ENCODE results near the gene LMAN1L.

LMAN1L gene

DNA sequence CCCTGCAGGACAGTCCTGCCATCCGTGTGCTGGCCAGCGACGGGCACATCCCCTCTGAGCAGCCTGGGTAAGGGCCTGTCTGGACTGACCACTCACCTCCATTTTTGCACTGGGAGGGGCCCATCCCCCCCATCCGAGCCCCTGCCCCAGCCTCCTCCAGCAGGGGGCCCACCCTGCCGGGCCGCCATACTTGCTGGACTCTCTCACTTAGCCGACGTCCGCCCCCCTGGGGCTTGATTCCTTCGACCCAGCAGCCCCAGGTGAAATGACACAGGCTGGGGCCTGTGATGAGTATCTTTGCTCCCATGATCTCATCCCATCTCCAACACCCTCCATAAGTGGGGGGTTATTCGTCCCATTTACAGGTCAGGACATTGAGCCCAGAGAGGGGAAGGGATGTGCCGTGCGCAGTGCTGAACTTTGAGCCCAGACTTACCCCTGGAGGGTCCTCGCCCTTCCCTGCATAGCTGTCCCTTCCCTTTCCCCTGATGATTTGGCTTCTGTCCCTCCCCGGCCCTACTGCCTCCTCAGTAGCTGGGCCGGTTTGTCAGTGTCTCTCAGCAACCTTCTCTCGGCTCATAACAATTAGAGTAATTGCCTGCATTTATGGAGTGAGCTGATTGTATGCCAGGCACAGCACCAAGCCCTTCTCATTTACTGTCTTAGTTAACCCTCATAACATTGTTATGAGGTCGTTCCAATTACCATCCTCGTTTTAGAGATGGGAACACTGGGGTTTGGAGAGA, 4.2 kb downstream of the LMAN1L start:
- DNase-seq (ENCODE audit: low spot score), result no peak

DNA sequence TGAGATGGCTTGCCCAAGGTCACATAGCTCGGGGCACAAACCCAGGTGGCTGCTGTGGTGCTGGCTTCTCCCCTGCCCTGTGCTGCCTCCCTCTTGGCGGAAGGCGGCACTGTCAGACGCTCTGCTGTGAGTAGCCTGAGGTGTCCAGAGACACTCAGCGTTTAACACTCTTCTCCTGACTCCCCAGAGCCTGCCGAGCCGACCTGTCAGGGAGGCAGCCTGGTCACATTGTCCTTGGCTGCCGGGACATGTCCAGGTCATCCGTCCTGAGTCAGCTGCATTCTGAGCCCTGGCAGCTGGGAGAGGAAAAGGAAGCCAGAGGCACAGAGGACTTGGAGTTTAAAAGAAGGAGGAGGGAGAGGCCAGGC, 4.7 kb downstream of the LMAN1L start:
- peak; percentile 79 for DNase-seq (ENCODE audit: low spot score)

DNA sequence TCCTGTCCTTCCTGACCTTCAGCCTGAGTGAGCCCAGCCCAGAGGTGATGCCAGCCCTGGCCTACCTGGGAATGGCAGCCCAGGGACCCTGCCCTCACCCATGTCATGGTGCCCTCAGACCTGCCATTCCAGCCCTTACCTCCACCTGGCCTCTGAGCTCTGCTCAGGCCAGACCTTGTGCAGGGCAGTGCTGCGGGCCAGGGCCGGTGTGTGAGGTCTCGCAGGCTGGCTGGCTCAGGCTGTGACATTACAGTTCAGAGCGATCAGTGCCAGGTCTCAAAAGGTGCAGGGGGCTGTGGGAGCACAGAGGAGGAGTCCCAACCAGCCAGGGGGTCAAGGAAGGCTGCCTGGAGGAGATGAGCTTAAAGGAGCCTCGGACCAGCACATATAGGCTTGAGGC, 7.4 kb downstream of the LMAN1L start:
- no peak for DNase-seq (ENCODE audit: low spot score)

DNA sequence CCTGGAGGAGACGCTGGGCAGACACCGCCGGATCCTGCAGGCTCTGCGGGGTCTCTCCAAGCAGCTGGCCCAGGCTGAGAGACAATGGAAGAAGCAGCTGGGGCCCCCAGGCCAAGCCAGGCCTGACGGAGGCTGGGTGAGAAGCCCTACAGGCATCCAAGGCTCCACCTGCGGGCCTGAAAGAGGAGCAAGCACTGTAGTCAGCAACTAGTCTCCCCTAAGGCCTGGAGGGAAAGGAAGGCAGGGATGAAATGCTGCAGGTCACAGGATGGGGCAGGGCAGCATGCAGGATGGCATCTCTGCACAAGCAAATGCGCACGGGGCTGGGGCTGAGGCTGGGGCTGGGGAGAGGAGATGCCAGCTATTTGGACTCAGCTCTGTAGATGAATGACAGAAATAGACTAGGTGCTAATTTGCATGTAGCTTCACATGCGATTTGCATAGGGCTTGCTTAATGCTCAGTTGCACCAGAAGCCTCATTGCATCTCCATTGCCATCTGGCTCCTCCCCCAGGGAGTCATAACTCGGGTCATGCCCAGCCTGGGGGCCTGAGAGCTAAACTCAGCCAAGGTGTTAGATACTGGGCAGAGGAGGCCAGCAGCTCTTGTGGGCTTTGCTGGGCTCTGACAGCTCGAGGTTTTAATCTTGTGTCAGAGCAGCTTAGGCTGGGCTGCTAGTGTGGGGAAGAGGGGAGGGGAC, 8.6 kb downstream of the LMAN1L start:
- no peak for DNase-seq (ENCODE audit: low spot score)

DNA sequence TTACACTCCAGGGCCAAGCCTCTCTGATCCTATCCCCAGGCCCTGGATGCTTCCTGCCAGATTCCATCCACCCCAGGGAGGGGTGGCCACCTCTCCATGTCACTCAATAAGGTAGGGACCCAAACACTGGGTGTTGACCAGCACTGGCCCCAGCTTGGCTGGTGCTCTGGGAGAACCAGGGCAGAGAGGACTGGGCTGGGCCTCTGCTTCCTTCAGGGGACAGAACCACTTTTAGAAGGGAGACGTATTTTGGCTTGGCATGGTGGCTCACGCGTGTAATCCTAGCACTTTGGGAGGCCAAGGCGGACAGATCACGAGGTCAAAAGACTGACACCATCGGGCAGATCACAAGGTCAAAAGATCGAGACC, 9.1 kb downstream of the LMAN1L start:
- DNase-seq (ENCODE audit: low spot score), result no peak

DNA sequence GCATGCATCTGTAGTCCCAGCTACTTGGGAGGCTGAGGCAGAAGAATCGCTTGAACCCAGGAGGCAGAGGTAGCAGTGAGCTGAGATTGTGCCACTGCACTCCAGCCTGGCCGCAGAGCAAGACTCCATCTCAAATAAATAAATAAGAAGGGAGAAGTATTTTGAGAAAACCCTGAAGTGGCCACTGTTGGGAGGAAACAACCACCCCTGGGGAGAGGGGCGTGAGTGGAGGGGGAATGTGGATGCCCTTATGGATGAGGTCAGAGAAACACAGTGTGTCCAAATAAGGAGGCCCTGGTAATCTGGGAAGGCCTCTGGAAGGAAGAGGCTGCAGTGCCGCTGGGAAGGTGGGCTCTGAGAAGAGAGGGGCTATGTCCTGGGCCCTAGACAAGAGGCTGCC, 9.6 kb downstream of the LMAN1L start:
- no peak for DNase-seq (ENCODE audit: low spot score)

DNA sequence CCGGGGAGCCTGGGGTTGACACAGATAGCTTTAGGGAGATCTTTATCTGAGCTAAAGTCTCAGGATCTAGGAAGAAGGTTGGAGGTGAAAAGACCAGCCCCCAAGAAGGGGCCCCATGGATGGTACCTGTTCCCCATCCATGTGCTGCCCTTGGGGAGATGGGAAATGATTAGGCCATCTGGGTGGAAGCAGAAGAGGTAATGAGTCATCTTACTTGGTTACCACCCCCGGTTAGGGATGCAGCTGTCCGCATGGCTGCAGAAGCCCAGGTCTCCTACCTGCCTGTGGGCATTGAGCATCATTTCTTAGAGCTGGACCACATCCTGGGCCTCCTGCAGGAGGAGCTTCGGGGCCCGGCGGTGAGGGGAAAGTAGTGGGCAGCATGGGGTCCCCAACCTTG, 10.7 kb downstream of the LMAN1L start:
- no peak for DNase-seq (ENCODE audit: low spot score)

DNA sequence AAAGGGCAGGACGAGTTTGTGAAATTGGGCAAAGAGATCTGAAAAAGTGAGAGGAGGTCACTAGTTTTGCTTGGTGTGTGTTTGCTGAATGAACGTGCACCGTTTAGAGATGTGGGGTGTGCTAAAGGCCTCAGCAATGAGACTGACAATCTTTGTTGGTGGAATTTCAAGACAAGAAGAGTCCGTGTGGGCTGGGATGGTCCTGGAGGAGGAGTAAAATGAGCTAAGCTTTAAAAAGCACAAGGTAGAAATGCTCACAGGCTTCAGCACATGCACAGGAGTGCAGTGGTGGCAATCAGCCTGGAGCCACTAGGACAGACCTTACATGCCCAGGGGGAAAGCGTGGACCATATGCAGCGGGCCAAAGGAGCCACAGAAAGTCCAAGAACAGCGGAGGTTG, 12.3 kb downstream of the LMAN1L start:
- no peak for DNase-seq (ENCODE audit: low spot score)

DNA sequence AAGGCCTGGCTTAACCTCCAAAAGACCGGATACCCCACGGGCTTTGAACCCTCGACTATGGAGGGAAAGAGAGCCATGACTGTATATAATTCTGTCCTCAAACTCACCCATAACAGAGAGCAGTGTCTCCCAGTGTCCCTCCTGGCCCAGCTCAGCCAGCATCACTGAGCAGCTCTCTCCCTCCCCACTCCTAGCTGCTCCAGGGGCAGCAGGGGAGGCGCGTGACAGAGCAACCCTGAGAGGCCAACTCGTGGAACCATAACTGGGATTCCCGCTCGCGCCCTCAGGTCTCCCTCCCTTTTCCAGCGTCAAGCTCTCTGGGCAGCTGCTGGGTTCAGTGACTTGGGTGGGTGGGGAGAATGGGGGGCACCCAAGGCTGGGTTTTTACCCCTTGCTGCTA, 13.2 kb downstream of the LMAN1L start:
- DNase-seq (ENCODE audit: low spot score), result no peak

DNA sequence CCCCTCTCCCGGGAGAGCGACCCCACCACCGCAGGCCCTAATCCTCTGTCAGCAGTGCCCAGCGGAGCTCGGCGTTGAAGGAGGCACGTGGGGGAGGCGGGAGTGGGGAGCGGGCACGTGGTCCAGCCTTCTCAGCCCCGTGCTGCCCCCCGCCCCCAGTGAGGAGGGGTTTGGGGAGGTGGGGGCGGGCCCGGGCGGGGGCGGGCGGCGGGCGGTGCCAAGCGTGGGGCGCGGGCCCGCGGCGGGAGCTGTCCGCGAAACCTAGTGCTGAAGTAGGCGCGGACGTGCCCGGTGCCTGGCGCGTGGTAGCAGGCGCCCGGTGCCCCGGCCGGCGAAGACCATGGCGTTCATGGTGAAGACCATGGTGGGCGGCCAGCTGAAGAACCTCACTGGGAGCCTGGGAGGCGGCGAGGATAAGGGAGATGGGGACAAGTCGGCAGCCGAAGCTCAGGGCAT, 13.8 kb downstream of the LMAN1L start, which contains the start of gene CPLX3:
Gene CPLX3, plus strand, starts transcription at position 264 of the 456 bp plus-strand sequence. Its CDS starts 77 bp downstream, at position 341.
- DNase-seq (ENCODE audit: low spot score), result no peak

DNA sequence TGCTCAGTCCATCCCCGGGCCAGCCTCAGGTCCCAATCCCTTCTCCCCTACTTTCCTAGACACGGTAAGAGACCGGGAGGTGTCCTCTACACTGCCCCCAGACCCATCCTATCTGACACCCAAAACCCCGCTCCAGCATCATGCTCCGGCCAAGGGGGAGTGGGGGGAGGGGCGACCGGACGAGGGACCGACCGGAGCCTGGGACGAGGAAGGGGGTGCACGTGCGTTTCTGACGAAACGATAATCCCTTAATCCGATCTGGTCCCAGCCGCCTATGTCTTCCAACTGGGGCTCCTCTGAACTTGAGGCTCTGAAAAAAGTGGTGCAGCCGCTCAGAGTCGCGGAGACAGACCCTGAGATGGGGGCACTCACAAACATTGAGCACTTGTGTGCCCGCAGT, 14.3 kb downstream of the LMAN1L start:
- no peak for DNase-seq (ENCODE audit: low spot score)

DNA sequence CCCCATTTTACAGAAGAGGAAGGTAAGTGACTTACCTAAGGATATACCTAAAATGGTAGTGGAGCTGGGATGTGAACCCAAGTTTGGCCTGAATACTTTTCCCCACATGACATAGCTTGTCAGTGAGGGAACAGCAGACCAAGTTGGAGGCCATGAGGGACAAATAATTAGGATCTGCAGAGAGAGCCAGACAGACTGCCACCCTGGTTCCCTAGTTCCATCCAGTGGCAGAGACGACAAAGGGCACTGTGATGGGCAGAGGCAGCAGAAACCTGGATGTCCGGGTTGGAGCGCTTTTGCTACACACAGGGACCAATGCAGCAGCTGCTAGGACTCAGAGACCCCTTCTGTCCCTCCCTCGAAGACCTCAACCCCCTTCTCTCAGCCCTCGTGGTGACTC, 15.0 kb downstream of the LMAN1L start:
- no peak for DNase-seq (ENCODE audit: low spot score)

DNA sequence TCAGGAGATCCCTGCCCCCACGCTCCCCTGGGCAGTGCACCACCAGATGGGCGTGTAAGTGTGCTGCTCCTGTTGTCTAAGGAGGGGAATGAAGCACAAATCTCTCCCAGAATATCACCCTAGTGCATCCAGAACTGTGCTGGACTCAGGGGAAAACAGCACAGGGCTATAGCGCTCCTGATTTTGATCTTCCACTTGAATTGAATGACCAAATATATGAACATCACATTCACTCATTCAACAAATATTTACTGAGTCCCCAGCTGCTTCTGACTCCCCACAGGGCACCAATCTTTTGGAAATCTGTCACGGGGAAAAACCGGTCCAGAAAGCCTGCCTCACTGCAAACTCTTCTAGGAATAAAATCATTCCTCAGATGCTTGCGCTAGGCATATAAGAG, 16.2 kb downstream of the LMAN1L start:
- DNase-seq (ENCODE audit: low spot score), result no peak

DNA sequence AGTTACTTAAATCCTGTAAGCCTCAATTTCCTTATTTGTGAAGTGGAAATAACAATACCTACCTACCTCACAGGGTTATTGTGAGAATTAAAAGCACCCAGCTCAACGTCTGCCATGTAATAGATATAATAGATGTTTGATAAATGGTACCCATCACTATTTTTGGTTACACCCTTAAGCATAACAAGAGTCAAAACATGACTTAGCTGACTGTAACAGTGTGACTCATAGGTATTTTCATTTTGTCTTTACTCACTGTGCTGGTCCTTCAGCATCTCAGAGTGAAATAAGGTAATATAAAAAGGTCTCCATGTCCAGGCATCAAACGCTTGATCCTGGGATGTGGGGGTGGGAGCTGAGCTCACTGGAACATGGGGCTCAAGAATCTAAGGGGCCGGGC, 16.9 kb downstream of the LMAN1L start:
- no peak for DNase-seq (ENCODE audit: low spot score)

DNA sequence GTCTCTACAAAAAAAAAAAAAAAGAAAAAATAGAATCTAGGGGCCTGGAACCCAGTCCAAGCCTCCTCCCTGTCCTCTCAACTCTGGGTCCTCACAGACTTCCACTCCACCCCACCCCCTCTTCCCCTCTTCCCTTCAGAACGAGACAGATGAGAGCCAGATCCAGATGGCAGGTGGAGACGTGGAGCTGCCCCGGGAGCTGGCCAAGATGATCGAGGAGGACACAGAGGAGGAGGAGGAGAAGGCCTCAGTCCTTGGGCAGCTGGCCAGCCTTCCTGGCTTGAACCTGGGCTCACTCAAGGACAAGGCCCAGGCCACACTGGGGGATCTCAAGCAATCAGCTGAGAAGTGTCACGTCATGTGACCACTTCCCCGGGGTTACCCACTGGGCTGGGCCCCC, 17.4 kb downstream of the LMAN1L start:
- no peak for DNase-seq (ENCODE audit: low spot score)

DNA sequence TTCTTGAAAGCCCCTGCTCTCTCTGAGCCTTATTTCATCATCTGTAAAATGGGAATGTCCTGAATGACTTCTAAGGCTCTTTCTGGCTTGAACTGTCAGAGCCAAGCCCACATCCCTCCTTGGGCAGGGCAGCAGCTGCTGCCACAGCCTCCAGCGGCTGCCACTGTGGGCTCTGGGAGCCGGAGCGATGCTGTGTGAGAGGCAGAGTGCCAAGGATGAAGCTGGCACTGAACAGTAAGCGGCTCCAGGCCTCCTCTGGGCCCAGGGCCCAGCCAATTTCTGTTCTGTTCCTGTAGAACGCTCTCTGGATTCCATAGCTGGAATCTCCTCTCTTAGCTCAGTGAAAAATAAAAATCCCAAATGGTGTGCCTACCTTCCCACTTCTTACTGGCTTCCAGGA, 18.2 kb downstream of the LMAN1L start:
- DNase-seq (ENCODE audit: low spot score), result no peak

DNA sequence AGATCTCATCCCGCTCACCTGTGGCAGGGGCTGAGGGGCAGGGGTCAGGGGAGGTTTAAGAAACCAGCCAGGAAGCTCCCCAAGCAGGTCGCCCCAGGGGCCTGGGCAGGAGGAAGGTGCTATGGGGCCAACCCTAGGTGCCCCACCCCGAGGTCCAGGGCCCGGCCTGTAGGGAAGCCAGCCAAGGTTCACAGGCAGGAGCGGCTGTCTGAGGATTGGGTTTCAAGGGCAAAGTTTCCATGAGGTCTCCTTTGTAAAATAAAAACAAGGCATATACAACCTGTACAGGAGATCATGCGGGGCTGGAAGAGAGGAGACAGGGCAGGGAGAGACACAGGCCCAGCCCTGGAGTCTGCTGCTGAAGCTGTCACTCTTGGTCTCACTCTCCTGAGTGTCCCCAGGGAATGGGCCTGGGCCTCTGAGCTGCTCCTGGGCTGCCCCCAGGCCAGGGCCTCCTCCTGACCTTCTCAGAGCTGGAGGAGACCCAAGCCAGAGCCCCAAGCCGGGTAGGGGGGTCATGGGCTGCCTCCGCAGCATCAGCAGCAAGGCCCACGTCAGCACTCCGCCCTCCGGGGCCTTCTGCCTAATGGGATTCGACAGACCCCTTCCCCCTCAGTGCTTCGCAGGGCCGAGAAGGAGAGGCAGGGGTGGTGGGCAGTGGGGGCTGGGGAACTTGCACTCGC, 19.3 kb downstream of the LMAN1L start:
- no peak for DNase-seq (ENCODE audit: low spot score)

DNA sequence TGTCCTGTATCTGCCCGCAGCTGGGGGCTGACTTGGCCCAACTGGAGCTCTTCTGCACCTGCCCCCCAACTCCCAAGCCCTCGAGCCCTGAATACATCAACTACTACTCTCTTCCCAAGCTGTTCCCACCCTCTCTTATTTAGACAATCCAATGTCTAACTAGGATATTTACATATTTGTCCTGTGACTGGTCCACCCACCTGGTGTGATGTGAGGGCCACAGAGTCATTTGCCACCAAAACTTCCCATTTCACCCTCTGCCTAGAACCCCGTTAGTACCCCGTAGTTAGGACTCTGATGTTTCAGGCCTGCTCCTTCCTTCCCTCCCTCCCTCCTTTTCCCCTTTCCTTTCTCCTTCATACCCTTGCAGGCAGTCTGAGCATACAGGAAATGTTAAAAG, 20.2 kb downstream of the LMAN1L start:
- DNase-seq (ENCODE audit: low spot score), result no peak

DNA sequence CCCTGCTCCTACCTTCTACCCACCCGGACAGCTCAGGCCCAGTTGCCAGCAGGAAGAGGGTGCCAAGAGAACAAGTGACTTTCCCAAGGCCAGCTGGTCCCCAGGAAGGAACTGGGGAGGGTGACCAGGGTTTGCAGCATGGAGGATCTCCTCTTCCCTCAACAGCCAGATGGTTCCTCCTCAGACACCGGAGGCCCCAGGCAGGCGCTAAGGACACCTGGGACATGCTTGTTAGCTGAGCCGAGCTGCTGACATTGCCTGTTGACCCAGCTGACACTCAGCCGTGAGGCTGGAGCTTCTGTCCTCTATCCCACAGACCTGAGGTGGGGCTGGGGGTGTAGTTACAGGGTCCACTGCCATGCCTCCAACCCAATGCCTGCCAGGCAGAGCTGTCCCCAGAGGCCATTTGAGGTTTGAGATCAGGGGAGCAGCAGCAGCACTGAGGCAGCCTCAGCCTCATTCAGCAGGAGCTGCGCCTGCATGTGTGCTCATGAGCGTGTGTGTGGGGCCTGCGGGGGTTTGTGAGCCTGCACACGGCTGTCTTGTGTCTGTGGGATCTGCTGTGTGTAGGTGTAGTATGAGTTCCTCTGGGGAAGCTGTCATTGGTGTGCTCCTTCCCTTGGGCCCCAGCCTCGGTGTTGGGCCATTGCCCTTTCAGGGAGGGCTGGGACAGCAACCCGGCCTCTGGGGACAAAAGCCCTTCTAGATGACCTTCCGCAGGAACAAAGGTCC, 20.9 kb downstream of the LMAN1L start:
- no peak for DNase-seq (ENCODE audit: low spot score)

DNA sequence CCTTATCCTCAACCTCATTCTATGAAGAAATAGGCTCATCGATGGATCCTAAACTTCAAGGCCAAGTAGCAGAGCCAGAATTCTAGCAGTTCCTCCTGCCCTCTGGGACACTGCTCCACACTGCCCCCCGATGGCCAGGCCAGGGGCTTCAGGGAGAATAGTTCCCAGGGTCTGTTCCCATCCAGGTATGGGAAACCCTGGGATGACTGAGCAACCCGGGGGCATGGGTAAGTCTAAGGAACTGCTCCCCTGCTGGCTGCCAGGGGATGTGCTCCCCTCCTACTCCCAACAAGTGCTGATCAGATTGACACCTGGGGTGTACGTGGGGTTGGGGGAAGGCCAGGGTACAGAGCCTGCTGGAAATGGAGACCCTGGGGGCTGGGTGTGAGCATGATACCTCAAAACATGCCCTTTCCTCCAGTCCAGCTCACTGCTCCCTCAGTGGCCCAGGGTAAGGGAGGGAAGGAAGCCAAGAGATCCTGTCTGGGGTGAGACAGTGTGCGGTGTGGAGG, 22.7 kb downstream of the LMAN1L start:
- peak; percentile 80 for DNase-seq (ENCODE audit: low spot score)

DNA sequence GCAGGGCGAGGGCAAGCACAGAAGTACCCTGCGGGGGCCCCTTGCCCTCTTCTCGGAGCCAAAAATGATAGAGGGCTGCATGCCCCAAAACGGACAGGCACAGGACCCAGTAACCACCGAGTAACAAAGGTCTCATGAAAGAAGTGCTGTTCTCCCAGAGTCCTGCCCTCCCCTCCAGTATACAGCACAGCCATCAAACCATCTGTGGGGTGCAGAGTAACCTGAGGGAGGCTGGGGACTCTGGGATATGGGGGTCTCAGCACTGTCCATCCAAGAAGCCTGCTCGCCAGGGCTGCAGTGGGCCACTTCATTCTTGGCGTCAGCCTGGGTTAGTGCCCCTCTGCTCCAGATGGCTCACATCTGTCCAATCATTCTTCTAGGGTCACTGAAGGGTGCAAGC, 24.2 kb downstream of the LMAN1L start:
- no peak for DNase-seq (ENCODE audit: low spot score)

DNA sequence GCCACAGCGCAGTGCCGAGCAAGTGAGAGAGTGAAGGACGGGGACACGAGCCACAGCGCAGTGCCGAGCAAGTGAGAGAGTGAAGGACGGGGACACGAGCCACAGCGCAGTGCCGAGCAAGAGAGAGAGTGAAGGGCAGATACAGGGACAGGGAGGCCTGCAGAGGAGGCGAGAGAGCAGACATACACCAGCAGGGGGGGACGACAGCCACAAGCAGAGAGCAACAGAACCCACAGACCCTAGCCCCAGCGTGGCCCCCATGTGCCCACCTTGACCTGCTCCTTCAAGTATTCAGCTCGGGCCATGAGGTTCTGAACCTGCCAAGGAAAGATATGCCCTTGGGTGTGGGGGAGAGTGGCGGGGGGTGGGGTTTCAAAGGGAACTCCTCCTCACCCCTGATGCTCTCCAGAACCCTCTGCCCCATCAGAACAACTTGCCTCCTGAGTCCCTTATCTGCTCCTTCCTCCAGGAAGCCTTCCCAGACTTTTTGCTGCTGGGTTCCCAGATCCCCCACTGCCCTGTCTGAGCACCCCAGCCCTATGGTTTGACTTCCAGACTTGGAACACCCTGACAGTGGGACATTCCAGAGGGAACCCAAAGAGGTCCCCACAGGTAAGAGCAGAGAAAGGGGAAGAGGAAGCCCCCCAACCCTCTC, 25.0 kb downstream of the LMAN1L start:
- no peak for DNase-seq (ENCODE audit: low spot score)

All from kidney tubule cell (primary cell).